Testis (tissue), 3 donors: ENCODE results near the gene SASH3. TPM values are rescaled to one million over a fixed set of nuclear protein-coding genes. Genes with fewer than 3 reads are reported as not detected.

Experiments
- DNase-seq: peaks from one replicate; pipeline ENCODE4 v3.0.0-alpha.2; 2019
- H3K27ac ChIP-seq, 2 donors: fragments of 200-600 bp; sonication (generic); one replicate each; pipeline ENCODE4 v1.5.1; 2019
- H3K27me3 ChIP-seq: fragments of 200-600 bp; sonication (generic); one replicate; pipeline ENCODE4 v1.5.1; 2019
- H3K36me3 ChIP-seq: fragments of 200-600 bp; sonication (generic); one replicate; pipeline ENCODE4 v1.5.1; 2017; ENCODE audit warnings: low read depth; ENCODE audit errors: missing control alignments
- H3K4me1 ChIP-seq: fragments of 200-600 bp; sonication (generic); one replicate; pipeline ENCODE4 v1.5.1; 2019
- H3K4me3 ChIP-seq, 2 donors: fragments of 200-600 bp; sonication (generic); one replicate each; pipeline ENCODE4 v1.5.1; 2017 to 2019
- H3K9me3 ChIP-seq: fragments of 200-600 bp; sonication (generic); one replicate; pipeline ENCODE4 v1.5.1; 2017
- CTCF ChIP-seq, 3 experiments: fragments of 450-650 bp in 2 of 3; fragments of 200-600 bp in 1 of 3; sonication (generic) in 1 of 3; IDR thresholded peaks; one replicate each; pipeline ENCODE4 v1.5.1; 2016 to 2019; ENCODE audit warnings: antibody characterized with exemption in 3 of 3, mild to moderate bottlenecking in 2 of 3, moderate library complexity in 1 of 3
- POLR2A ChIP-seq: fragments of 450-650 bp; IDR thresholded peaks from one replicate; pipeline ENCODE4 v1.6.1; 2017; ENCODE audit warnings: antibody characterized with exemption, mild to moderate bottlenecking, moderate library complexity
- WGBS, 2 donors: methylation state at CpG; one replicate each; pipeline ENCODE4 v1.1.5; 2018; 5-methylcytosine and 5-hydroxymethylcytosine counted together
- intact Hi-C: fragments of 100-400 bp; cut with DNase I; formaldehyde crosslinking; loops from one replicate; pipeline ENCODE4 v1.15.1; 2023; ENCODE audit warnings: low total_unique reads
- polyA plus RNA-seq: library from polyadenylated mRNA; stranded (reverse); fragments of 350-450 nt; fragmentation: Illumina TruSeq; extraction: RNeasy Lipid Tissue Mini Kit (QIAGEN cat#74804); gene quantifications from one replicate; pipeline ENCODE4 v1.2.3, GENCODE V29; 2014; ENCODE audit warnings: low read depth, low replicate concordance; ENCODE audit not compliant: insufficient read depth
- total RNA-seq, 2 donors: library from RNA; depleted of rRNA; stranded (reverse); fragments of >200 nt; gene quantifications; one replicate each; pipeline ENCODE4 v1.2.3, GENCODE V29; 2016

SASH3 gene
- total and polyA plus RNA-seq, 3 donors from 2014 or later = 0.47 to 4.8 (median 2.0) TPM

GRCh38 chrX:129792586-129793291 is 13.0 kb downstream of the SASH3 start:
- DNase-seq = no peak
- intact Hi-C loops = no loop called here
- Histone ChIP-seq H3K36me3 (no peaks in the 10 kb centered on the region), H3K4me1 (no peaks in the 10 kb centered on the region), H3K9me3 (no peaks in the 10 kb centered on the region), H3K4me3 (no peak overlapping the region), H3K27ac (no peak overlapping the region), H3K27me3 (no peaks in the 10 kb centered on the region)
- TF ChIP-seq CTCF (IDR thresholded peaks at IDR 0.05) (no peak), POLR2A (no peak)
- WGBS, 2 donors = 80 to 96% methylated on average over 1 to 11 of the region's 18 CpGs

GRCh38 chrX:129793604-129794191 is 13.9 kb downstream of the SASH3 start:
- H3K27me3 ChIP-seq = no peaks in the 10 kb centered on the region
- H3K4me3 ChIP-seq = no peak overlapping the region
- intact Hi-C loops = no loop called here
- H3K36me3 ChIP-seq = no peaks in the 10 kb centered on the region
- TF ChIP-seq CTCF (IDR thresholded peaks at IDR 0.05) (no peak), POLR2A (no peak)
- H3K27ac ChIP-seq = no peak overlapping the region
- 74 to 100% methylated on average over 1 to 8 of the region's 20 CpGs for WGBS, 2 donors
- DNase-seq = no peak
- H3K4me1 ChIP-seq = no peaks in the 10 kb centered on the region
- H3K9me3 ChIP-seq = no peaks in the 10 kb centered on the region

- Histone ChIP-seq H3K36me3 (no peaks in the 10 kb centered on the region), H3K27me3 (no peaks in the 10 kb centered on the region), H3K27ac (no peak overlapping the region), H3K4me1 (no peaks in the 10 kb centered on the region), H3K4me3 (no peak overlapping the region), H3K9me3 (no peaks in the 10 kb centered on the region)
- intact Hi-C loops = no loop called here
- WGBS, 2 donors = 100% methylated on average over 1 of the region's 1 CpG; no CpG with 5 or more reads in 1 of the 2 donors
- DNase-seq = no peak
- TF ChIP-seq CTCF (IDR thresholded peaks at IDR 0.05) = no peak
- no peak for TF ChIP-seq POLR2A
These were observed 15.8 kb downstream of the SASH3 start for GRCh38 chrX:129795584-129795983.

DNA sequence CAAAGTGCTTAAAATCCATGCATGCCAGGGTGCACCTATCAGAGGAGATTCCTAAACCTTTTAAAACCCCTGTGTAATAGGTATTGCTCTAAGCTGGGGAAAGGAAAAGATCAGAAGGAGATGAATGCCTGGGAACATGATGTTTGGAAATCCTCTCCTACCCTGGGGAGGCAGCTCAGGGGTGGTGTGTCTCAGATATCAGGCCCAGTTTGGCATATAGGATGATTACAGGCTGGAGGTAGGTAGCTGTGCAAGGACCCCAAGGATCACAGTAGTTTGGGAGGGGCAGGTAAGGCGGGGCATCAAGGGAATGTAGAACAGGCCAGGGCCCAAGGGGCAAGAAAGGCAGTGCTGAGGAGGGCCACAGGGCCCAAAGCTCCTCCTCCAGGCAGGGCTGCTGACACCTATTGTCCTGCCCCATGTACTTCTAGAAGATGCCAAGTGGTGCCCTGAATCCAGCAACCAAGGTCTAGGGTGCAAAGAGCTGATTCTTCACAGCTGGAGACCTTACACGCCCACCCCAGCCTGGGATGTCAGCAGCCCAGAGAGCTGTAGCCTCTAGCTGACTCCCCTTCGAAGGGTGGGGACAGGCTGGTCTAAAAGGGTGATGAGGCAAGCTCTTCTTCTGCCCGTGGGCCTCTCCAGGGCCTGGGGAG is 17.6 kb downstream of the SASH3 start:
- no peak for DNase-seq
- intact Hi-C loops = no loop called here
- H3K4me3 ChIP-seq = no peak overlapping the region
- H3K4me1 ChIP-seq = no peaks in the 10 kb centered on the region
- H3K9me3 ChIP-seq = no peaks in the 10 kb centered on the region
- no peak overlapping the region for H3K27ac ChIP-seq
- WGBS, 2 donors = 93% methylated on average over 4 of the region's 4 CpGs; no CpG with 5 or more reads in 1 of the 2 donors
- H3K27me3 ChIP-seq = no peaks in the 10 kb centered on the region
- H3K36me3 ChIP-seq = no peaks in the 10 kb centered on the region
- TF ChIP-seq POLR2A (no peak), CTCF (IDR thresholded peaks at IDR 0.05) (no peak)
